ENCODE measurements around the gene RELN.

The RELN gene

GRCh38 chr7:103683348-103683747, 306.1 kb downstream of the RELN start:
- DNase-seq (ENCODE audit: low read depth): no peak

GRCh38 chr7:103680161-103681144, 309.0 kb downstream of the RELN start:
- DNase-seq (ENCODE audit: low read depth): no peak

GRCh38 chr7:103679151-103680132, 310.0 kb downstream of the RELN start:
- DNase-seq (ENCODE audit: low read depth): no peak

GRCh38 chr7:103668279-103668941, 321.0 kb downstream of the RELN start:
- no peak for DNase-seq (ENCODE audit: low read depth)

- no peak for DNase-seq (ENCODE audit: low read depth)
Observed at GRCh38 chr7:103666326-103666725, 323.1 kb downstream of the RELN start.

- no peak for DNase-seq (ENCODE audit: low read depth)
Observed at GRCh38 chr7:103664577-103664976, 324.9 kb downstream of the RELN start.

- DNase-seq (ENCODE audit: low read depth): peak; percentile 46
Observed at GRCh38 chr7:103660455-103661371, 328.7 kb downstream of the RELN start.

- no peak for DNase-seq (ENCODE audit: low read depth)
Observed at GRCh38 chr7:103658055-103659005, 331.1 kb downstream of the RELN start.

- DNase-seq (ENCODE audit: low read depth): no peak
Observed at GRCh38 chr7:103657474-103657894, 332.0 kb downstream of the RELN start.

- no peak for DNase-seq (ENCODE audit: low read depth)
Observed at GRCh38 chr7:103656221-103656620, 333.2 kb downstream of the RELN start.

- DNase-seq (ENCODE audit: low read depth): no peak
Observed at GRCh38 chr7:103651593-103652377, 337.7 kb downstream of the RELN start.

- no peak for DNase-seq (ENCODE audit: low read depth)
Observed at GRCh38 chr7:103649052-103649451, 340.4 kb downstream of the RELN start.

- no peak for DNase-seq (ENCODE audit: low read depth)
Observed at GRCh38 chr7:103648135-103648534, 341.3 kb downstream of the RELN start.

- no peak for DNase-seq (ENCODE audit: low read depth)
Observed at GRCh38 chr7:103644319-103644718, 345.1 kb downstream of the RELN start.

- DNase-seq (ENCODE audit: low read depth): peak; percentile 52
Observed at GRCh38 chr7:103640031-103640779, 349.3 kb downstream of the RELN start.

- no peak for DNase-seq (ENCODE audit: low read depth)
Observed at GRCh38 chr7:103637726-103638125, 351.7 kb downstream of the RELN start.

- peak; percentile 64 for DNase-seq (ENCODE audit: low read depth)
Observed at GRCh38 chr7:103637094-103637493, 352.4 kb downstream of the RELN start.

GRCh38 chr7:103636153-103636552, 353.3 kb downstream of the RELN start:
- DNase-seq (ENCODE audit: low read depth): no peak
